ENCODE results near the gene SMG6. TPM values are rescaled to one million over a fixed set of nuclear protein-coding genes. Genes with fewer than 3 reads are reported as not detected.
"Not testable (repeated sequence)": the region's sequence is repeated elsewhere in the genome, so short reads cannot be mapped to it uniquely, and the experiment has no call there.

Gene SMG6
- total and polyA plus RNA-seq, 8 donors: 8.4 to 19.8 (median 12.1) TPM

DNA sequence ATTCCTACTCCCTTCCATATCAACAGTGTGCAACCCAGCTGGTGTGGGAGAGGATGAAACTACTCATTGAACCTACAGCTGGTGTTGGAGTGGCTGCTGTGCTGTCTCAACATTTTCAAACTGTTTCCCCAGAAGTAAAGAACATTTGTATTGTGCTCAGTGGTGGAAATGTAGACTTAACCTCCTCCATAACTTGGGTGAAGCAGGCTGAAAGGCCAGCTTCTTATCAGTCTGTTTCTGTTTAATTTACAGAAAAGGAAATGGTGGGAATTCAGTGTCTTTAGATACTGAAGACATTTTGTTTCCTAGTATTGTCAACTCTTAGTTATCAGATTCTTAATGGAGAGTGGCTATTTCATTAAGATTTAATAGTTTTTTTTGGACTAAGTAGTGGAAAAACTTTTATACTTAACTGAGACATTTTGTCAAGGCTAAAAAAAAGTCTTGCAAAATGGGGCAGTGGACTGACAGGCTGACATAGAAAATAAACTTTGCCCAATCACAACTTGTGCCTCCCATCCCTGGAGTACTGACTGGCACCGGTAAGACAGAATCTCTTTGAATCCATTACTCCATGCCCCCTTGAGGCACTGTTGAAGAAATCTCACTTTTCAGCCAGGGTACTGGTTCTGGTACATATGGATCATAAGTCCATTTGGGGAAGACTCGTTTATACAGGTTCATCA lies 20.2 kb upstream of the SMG6 start:
- intact Hi-C loops (cut with DNase I): no loop called here
- H3K36me3 ChIP-seq: peaks cover 0 to 51% (median 25%) of the 10 kb centered on the region in 3 donors

DNA sequence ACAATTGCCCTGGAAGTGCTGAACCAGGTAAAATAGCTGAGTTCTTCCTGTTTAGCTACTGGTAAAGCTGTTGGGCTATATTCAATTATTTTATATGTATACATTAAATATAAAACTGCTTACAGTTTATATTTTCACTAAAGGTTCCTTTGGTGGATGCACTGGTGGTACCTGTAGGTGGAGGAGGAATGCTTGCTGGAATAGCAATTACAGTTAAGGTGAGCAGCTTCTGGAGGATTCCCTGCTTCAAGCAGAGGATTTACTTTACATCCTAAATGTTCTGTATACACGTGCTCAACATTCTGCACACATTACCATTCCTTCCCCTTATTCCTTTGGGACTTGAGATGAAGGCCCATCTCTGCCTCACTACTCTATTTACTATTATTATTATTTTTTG lies 17.8 kb upstream of the SMG6 start:
- TF ChIP-seq, protein P1, sequence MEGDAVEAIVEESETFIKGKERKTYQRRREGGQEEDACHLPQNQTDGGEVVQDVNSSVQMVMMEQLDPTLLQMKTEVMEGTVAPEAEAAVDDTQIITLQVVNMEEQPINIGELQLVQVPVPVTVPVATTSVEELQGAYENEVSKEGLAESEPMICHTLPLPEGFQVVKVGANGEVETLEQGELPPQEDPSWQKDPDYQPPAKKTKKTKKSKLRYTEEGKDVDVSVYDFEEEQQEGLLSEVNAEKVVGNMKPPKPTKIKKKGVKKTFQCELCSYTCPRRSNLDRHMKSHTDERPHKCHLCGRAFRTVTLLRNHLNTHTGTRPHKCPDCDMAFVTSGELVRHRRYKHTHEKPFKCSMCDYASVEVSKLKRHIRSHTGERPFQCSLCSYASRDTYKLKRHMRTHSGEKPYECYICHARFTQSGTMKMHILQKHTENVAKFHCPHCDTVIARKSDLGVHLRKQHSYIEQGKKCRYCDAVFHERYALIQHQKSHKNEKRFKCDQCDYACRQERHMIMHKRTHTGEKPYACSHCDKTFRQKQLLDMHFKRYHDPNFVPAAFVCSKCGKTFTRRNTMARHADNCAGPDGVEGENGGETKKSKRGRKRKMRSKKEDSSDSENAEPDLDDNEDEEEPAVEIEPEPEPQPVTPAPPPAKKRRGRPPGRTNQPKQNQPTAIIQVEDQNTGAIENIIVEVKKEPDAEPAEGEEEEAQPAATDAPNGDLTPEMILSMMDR (IDR thresholded peaks at IDR 0.05): no peak
- Histone ChIP-seq H3K36me3 (peaks cover 0 to 43% (median 25%) of the 10 kb centered on the region in 3 donors), H3K9me3 (no peaks in the 10 kb centered on the region), H3K4me3 (no peak overlapping the region), H3K27ac (no peak overlapping the region), H3K27me3 (no peaks in the 10 kb centered on the region), H3K4me1 (no peaks in the 10 kb centered on the region)
- 64 to 81% methylated on average over 1 of the region's 1 CpG for WGBS, 2 donors
- intact Hi-C loops (cut with DNase I): no loop called here
- FAIRE-seq (no peak), ATAC-seq (no peak), DNase-seq (no peak)

More for the DNA sequence above, 20.2 kb upstream of the SMG6 start:
- no peak for DNase-seq
- TF ChIP-seq, protein P1 (IDR thresholded peaks at IDR 0.05): no peak
- no peak for ATAC-seq
- no peak overlapping the region for H3K4me3 ChIP-seq
- no peak overlapping the region for H3K27ac ChIP-seq
- no peaks in the 10 kb centered on the region for H3K27me3 ChIP-seq
- WGBS, 2 donors: 69 to 83% methylated on average over 2 of the region's 2 CpGs
- FAIRE-seq: no peak
- H3K4me1 ChIP-seq: no peaks in the 10 kb centered on the region
- H3K9me3 ChIP-seq: no peaks in the 10 kb centered on the region

DNA sequence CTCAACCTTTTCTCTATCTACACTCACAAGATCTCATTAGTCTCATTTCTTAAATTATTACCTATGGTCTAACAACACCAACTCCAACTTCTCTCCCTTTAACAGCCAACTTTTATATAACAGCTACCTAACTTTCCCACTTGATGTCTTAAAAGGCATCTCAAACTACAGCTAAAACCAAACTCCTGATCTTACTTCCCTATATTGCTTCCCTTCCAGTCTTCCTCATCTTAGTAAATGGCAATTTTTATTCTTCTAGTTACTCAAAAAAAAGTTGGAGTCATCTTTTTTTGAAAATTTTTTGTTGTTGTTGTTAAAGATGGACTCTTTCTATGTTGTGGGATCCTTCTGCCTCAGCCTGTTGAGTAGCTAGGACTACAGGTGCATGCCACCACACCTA lies 15.5 kb upstream of the SMG6 start:
- DNase-seq (no peak), ATAC-seq (no peak), FAIRE-seq (no peak)
- H3K27ac ChIP-seq: no peak overlapping the region
- no peaks in the 10 kb centered on the region for H3K27me3 ChIP-seq
- H3K4me3 ChIP-seq: no peak overlapping the region
- peaks cover 0 to 21% (median 13%) of the 10 kb centered on the region in 3 donors for H3K36me3 ChIP-seq
- TF ChIP-seq, protein P1 (IDR thresholded peaks at IDR 0.05): no peak
- no peaks in the 10 kb centered on the region for H3K4me1 ChIP-seq
- H3K9me3 ChIP-seq: no peaks in the 10 kb centered on the region
- intact Hi-C loops (cut with DNase I): no loop called here

DNA sequence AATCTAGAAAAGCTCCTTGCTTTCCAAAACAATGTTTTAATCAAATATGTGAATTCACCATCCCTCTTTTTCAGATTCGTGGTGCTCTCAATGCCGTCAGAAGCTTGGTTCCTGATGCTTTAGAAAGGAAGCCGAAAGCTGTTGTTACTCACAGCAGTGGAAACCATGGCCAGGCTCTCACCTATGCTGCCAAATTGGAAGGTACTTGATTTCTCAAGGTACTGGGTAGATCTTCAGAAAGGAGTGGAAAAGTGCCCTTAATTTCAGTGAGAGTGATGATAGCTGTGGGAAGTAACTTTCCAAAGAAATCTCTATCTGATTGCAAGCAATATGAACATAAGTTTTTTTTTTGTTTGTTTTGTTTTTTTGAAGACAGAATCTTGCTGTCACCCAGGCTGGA lies 14.2 kb upstream of the SMG6 start:
- TF ChIP-seq, protein P1 (IDR thresholded peaks at IDR 0.05): no peak
- H3K27me3 ChIP-seq: no peaks in the 10 kb centered on the region
- no peak overlapping the region for H3K27ac ChIP-seq
- H3K9me3 ChIP-seq: no peaks in the 10 kb centered on the region
- ATAC-seq (no peak), DNase-seq (no peak), FAIRE-seq (no peak)
- no peaks in the 10 kb centered on the region for H3K4me1 ChIP-seq
- WGBS, 2 donors: 89% methylated on average over 3 of the region's 3 CpGs
- no peak overlapping the region for H3K4me3 ChIP-seq
- intact Hi-C loops (cut with DNase I): no loop called here
- peaks cover 0 to 8% (median under 1%) of the 10 kb centered on the region in 3 donors for H3K36me3 ChIP-seq

DNA sequence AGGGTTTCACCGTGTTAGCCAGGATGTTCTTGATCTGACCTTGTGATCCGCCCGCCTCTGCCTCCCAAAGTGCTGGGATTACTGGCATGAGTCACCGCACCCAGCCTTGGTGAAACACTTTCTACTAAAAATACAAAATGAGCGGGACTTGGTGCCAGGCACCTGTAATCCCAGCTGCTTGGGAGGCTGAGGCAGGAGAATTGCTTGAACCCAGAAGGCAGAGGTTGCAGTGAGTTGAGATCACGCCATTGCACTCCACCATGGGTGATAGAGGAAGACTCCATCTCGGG lies 13.3 kb upstream of the SMG6 start:
- H3K27me3 ChIP-seq; intact Hi-C loops (cut with DNase I); H3K27ac ChIP-seq; H3K4me3 ChIP-seq; H3K36me3 ChIP-seq; H3K4me1 ChIP-seq; DNase-seq; ATAC-seq; FAIRE-seq; H3K9me3 ChIP-seq: not testable (repeated sequence)
- WGBS, 2 donors: 81 to 87% methylated on average over 6 to 7 of the region's 7 CpGs
